Measurements from ENCODE around the gene RIPOR1. TPM values are rescaled to one million over a fixed set of nuclear protein-coding genes. Genes with fewer than 3 reads are reported as not detected.
A peak's percentile ranks its signal among the peaks of the same experiment; 100 is the strongest.

The RIPOR1 gene
- 59.0 and 71.6 TPM in 2 replicates for total RNA-seq (2022)
- percentile 60 among the genes with signal in this experiment for Bru-seq, nascent RNA
- BruChase-seq, experiment 1, labeled RNA remaining after a 6-hour chase = percentile 82 among the genes with signal in this experiment
- percentile 82 among the genes with signal in this experiment for BruChase-seq, experiment 2, labeled RNA remaining after a 2-hour chase
- long read RNA-seq, full-length matches to known transcripts = 6 of 26 reads
- long read RNA-seq, partial matches to known transcripts = 12 of 26 reads
- long read RNA-seq, other reads (novel, unspliced or antisense) = 8 of 26 reads

GRCh38 chr16:67528222-67528869, at the start of gene RIPOR1:
RIPOR1 (plus strand) TSS chr16:67528829; CDS start chr16:67538447, 9,618 bp downstream.
- Mint-ChIP-seq H3K27me3 (ENCODE audit: unreplicated experiment) (peaks cover 24% of the 10 kb centered on the region), H3K36me3 (ENCODE audit: insufficient read depth, unreplicated experiment) (peaks cover 42% of the 10 kb centered on the region), H3K9me3 (ENCODE audit: low read depth, unreplicated experiment) (no peaks in the 10 kb centered on the region), H3K4me3 (ENCODE audit: low read depth, unreplicated experiment) (peak within 1 kb of the TSS; percentile 87), H3K27ac (ENCODE audit: unreplicated experiment) (peak within 1 kb of the TSS; percentile 76), H3K4me1 (ENCODE audit: low read depth, unreplicated experiment) (peaks cover 36% of the 10 kb centered on the region)
- DNase-seq = peak; percentile 60
- BruUV-seq (replicated peaks) = no TSS peak
- intact Hi-C loops (cut with micrococcal nuclease; ENCODE audit: unreplicated experiment) = no loop called here
- CTCF ChIA-PET = interaction anchor here (0.5 to 2.5 kb wide), 5 partner anchors 9 to 361 kb away, joined by 3 to 7 read pairs (median 4); partner anchors contain the start of genes ATP6V0D1 and HSD11B2
- TF ChIP-seq CTCF (IDR thresholded peaks at IDR 0.05; ENCODE audit: unreplicated experiment) = no peak

GRCh38 chr16:67480833-67481560, 47.6 kb upstream of the RIPOR1 start, which contains the start of gene ATP6V0D1:
ATP6V0D1 (minus strand) TSS chr16:67481157; CDS start chr16:67481086, 71 bp downstream.
- BruUV-seq (replicated peaks) = no TSS peak
- Mint-ChIP-seq H3K4me1 (ENCODE audit: low read depth, unreplicated experiment) (peaks cover 10% of the 10 kb centered on the region), H3K36me3 (ENCODE audit: insufficient read depth, unreplicated experiment) (peaks cover 29% of the 10 kb centered on the region), H3K9me3 (ENCODE audit: low read depth, unreplicated experiment) (no peaks in the 10 kb centered on the region), H3K27ac (ENCODE audit: unreplicated experiment) (peak within 1 kb of the TSS; percentile 99), H3K27me3 (ENCODE audit: unreplicated experiment) (no peaks in the 10 kb centered on the region), H3K4me3 (ENCODE audit: low read depth, unreplicated experiment) (peak within 1 kb of the TSS; percentile 100)
- intact Hi-C loops (cut with micrococcal nuclease; ENCODE audit: unreplicated experiment) = no loop called here
- peak; percentile 82 for TF ChIP-seq CTCF (IDR thresholded peaks at IDR 0.05; ENCODE audit: unreplicated experiment)
- DNase-seq = peak; percentile 100
- CTCF ChIA-PET = interaction anchor here (0.6 to 2.4 kb wide), 12 partner anchors 11 to 179 kb away, joined by 3 to 26 read pairs (median 5); partner anchors contain the start of genes ACD and RIPOR1

GRCh38 chr16:67481561-67482232, 46.9 kb upstream of the RIPOR1 start:
- intact Hi-C loops (cut with micrococcal nuclease; ENCODE audit: unreplicated experiment) = no loop called here
- Mint-ChIP-seq H3K9me3 (ENCODE audit: low read depth, unreplicated experiment) (no peaks in the 10 kb centered on the region), H3K36me3 (ENCODE audit: insufficient read depth, unreplicated experiment) (peaks cover 29% of the 10 kb centered on the region), H3K4me1 (ENCODE audit: low read depth, unreplicated experiment) (peaks cover 10% of the 10 kb centered on the region), H3K4me3 (ENCODE audit: low read depth, unreplicated experiment) (peak overlapping the region; percentile 100), H3K27ac (ENCODE audit: unreplicated experiment) (peak overlapping the region; percentile 99), H3K27me3 (ENCODE audit: unreplicated experiment) (no peaks in the 10 kb centered on the region)
- TF ChIP-seq CTCF (IDR thresholded peaks at IDR 0.05; ENCODE audit: unreplicated experiment) = no peak
- TSS peak; percentile 68 for BruUV-seq (replicated peaks)
- CTCF ChIA-PET = interaction anchor here (0.9 to 2.4 kb wide), 8 partner anchors 10 to 178 kb away, joined by 3 to 26 read pairs (median 8); partner anchors contain the start of gene ACD
- peak; percentile 21 for DNase-seq

Measured in Calu3 (cell line).